Stimulated activated CD8-positive, alpha-beta memory T cell treated with anti-CD3 and anti-CD28 coated beads, Interleukin-4, amount 100 ng/mL, for 48 hours (primary cell): ENCODE results near the gene BCL7A.
A peak's percentile ranks its signal among the peaks of the same experiment; 100 is the strongest.
"Not testable (repeated sequence)": the region's sequence is repeated elsewhere in the genome, so short reads cannot be mapped to it uniquely, and the experiment has no call there.

ENCODE experiments used
- DNase-seq: peaks from one replicate; pipeline ENCODE4 v3.0.0-alpha.2; 2020

The BCL7A gene

DNA sequence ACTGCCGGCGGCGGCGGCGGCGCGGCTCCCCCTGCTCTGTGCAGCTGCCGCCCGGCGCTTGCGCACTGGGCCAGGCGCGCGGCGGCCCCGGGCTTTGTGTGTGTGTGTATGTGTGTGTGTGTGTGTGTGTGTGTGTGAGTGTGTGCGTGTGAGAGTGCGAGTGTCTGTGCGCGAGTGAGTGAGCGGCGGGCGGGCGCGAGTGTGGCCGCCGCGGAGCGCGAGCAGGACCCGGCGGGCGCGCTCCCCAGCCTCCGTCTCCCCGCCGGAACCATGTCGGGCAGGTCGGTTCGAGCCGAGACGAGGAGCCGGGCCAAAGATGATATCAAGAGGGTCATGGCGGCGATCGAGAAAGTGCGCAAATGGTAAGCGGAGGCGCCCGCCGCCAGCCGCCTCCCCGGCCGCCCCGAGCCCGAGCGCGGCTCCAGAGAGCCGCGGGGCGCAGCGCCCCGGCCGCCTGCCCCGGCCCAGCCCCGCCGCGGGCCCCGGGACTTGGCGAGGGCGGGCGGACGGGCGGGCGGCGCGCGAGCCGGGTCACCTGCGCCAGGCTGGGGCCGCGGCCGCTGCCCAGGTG, at the start of gene BCL7A:
Gene BCL7A, plus strand, starts transcription at position 63 of the 571 bp plus-strand sequence. Its CDS starts 208 bp downstream, at position 271.
- DNase-seq = peak; percentile 69

GRCh38 chr12:121974026-121974985, 47.4 kb upstream of the BCL7A start:
- no peak for DNase-seq

- no peak for DNase-seq
These were observed 46.7 kb upstream of the BCL7A start for GRCh38 chr12:121975021-121975420.

GRCh38 chr12:121976950-121977349, 44.7 kb upstream of the BCL7A start:
- DNase-seq = no peak

GRCh38 chr12:121980191-121980891, 41.3 kb upstream of the BCL7A start:
- peak; percentile 48 for DNase-seq

DNA sequence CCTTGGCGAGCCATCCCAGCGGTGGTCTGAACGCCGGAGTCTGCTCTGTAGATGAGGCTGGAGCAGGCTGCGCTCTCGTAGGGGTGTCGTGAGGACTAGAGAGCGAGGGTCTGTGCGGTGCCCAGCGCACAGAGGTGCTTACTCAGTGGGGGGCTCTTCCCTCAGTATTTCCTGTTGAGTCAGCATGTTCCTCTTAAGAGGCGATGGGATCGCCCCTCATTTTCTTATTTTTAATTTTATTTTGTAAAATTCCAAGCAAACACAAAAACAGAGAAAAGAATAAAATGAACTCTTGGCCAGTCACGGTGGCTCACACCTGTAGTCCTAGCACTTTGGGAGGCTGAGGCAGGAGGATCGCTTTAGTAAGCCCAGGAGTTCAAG, 40.8 kb upstream of the BCL7A start:
- DNase-seq = no peak

DNA sequence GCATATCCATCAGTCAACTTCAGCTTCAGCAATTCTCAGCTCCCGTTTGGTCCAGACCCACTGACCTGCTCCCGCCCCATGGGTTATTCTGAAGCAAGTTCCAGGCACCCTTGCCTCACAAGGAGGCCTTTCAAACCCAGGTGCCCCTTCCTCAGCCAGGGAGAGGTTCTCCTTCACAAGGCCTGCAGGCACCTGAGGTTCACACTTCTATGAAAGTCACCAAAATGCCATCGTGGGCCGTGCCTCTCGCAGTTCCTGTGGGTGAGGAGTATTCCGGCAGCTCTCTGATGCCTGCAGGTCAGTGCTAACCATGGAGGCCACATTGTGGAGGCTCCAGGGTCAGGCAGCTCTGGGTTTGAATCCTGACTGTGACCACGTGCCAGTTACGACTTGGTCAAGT, 40.2 kb upstream of the BCL7A start:
- DNase-seq = no peak

GRCh38 chr12:121982950-121983349, 38.7 kb upstream of the BCL7A start:
- no peak for DNase-seq

- no peak for DNase-seq
These were observed 38.0 kb upstream of the BCL7A start for GRCh38 chr12:121983536-121984210.

DNA sequence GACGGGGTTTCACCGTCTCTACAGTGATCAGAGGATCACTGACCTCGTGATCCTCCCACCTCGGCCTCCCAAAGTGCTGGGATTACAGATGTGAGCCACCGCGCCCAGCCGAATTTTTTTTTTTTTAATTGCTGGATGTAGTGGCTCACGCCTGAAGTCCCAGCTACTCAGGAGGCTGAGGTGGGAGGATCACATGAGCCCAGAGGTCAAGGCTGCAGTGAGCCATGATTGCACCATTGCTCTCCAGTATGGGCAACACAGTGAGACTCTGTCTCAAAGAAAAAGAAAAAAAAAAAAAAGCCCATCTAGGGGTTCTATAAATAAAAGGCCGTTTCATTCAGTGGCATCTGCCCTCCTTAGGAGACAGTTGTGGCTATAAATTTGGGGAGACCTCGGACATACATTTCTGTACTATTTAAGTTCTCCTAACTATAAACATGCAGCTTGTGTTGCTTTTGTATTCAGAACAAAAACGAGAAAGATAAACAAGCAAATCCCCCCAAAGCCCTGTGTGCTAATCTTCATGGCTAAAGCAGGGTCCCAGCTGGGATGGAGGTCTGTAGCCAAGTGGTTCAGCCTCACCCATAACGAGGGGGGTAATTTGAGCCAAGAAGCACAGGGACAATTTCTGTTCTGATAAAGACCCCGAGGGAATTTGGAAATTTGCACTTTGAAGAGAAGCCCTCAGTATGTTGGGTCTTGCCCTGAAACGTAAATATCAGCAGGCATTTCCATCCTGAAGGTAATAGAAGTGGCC, 35.0 kb upstream of the BCL7A start:
- no peak for DNase-seq

- DNase-seq = not testable (repeated sequence)
These were observed 33.2 kb upstream of the BCL7A start for GRCh38 chr12:121988519-121988918.

- DNase-seq = no peak
These were observed 32.2 kb upstream of the BCL7A start for GRCh38 chr12:121989276-121990113.

GRCh38 chr12:121990114-121990647, 31.5 kb upstream of the BCL7A start:
- no peak for DNase-seq

DNA sequence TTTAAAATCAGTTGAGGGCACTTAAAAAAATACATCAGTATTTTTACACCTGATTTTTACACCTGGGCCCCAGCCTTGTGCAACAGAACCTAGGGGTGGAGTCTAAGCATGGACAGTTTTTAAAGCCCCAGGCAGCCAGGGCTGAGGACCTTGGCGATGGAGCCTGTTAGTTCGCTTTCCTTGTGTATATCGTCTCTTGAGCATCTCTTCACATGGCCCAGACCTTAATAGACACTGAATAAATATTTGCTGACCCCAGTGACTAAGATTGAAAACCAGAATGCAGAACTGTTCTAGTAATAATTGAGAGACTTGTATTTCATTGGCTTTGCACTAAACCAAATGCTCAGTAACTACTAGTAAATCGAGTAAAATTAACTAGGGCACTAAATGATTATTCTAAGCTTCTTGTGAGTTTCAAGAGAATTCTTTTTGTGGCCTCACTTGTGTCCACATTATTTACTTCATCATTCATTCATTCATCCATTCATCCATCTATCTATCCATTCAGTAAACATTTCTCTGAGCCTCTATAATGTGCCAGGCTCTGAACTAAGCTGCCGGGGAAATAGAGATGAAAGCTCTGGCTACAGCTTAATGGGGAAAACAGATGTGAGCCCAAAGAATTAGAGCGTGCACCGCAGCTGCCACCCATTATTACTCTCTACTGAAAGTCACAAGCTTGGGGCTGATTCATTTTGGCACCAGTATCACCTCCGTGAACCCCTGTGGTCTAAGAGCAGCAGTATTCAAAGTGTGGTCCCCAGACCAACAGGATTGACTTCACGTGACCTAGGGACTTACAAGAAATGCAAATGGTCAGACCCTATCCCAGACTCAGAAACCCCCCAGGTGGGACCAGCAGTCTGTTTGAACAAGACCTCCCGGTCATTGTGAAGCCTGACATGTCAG, 30.7 kb upstream of the BCL7A start:
- peak; percentile 62 for DNase-seq

DNA sequence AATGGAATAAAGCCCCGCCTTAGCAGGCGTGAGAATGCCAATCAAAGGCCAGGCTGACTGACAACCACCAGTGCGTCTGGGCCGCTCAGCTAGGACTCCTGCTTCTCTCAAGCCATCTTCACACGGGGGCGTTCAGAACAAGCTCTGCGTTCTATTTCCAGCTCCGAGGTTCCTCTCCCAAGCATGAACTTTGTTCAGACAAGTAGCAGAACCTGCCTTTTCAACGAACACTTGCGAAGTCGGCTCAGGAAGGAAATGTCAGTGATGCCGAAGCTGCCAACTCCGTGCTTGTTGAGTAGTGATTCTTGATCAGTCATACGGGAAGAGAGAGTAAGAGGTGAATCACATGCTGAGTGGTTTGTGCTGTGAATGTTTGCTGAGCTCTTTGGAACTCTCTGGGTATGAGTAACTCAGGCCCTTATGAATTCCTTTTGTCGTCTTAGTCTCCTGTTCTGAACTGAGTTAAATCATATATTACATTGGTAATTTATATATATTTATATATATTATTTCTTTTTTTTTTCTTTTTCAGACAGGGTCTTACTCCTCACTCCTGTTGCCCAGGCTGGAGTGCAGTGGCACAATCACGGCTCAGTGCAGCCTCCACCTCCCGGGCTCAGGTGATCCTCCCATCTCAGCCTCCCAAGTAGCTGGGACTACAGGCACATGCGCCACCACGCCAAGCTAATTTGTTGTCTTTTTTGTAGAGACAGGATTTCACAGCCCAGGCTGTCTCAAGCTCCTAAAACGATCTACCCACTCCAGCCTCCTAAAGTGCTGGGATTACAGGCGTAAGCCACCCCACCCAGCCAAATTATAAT, 29.4 kb upstream of the BCL7A start:
- DNase-seq = peak; percentile 73

GRCh38 chr12:121996050-121996944, 25.4 kb upstream of the BCL7A start:
- DNase-seq = no peak

GRCh38 chr12:121996945-121997612, 24.6 kb upstream of the BCL7A start:
- no peak for DNase-seq
